ENCODE measurements around the gene KRT28.

DNA sequence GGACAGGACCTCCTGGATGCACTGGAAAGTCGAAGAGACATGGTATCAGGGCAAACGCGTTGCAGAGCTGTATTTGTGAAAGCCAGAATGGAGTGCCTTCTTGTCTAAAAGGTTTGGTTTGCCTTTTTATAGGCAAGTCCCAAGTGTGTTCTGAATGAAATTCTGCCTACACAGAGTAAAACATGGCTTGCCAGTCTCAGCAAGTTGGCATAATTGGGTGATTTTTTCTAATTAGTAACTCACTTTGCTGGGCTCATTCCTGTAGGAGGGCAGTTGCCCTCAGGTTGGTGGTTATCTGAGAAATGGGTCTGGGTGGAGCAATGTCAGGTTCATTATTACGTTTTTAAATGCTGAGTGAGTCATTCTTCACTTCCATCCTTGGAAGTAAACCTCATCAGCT is 44.5 kb downstream of the KRT28 start, which contains the start of gene KRT25:
- TF ChIP-seq, protein P1, sequence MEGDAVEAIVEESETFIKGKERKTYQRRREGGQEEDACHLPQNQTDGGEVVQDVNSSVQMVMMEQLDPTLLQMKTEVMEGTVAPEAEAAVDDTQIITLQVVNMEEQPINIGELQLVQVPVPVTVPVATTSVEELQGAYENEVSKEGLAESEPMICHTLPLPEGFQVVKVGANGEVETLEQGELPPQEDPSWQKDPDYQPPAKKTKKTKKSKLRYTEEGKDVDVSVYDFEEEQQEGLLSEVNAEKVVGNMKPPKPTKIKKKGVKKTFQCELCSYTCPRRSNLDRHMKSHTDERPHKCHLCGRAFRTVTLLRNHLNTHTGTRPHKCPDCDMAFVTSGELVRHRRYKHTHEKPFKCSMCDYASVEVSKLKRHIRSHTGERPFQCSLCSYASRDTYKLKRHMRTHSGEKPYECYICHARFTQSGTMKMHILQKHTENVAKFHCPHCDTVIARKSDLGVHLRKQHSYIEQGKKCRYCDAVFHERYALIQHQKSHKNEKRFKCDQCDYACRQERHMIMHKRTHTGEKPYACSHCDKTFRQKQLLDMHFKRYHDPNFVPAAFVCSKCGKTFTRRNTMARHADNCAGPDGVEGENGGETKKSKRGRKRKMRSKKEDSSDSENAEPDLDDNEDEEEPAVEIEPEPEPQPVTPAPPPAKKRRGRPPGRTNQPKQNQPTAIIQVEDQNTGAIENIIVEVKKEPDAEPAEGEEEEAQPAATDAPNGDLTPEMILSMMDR (IDR thresholded peaks at IDR 0.05; ENCODE audit: poor library complexity), result no peak
- TF ChIP-seq EZH2 (IDR thresholded peaks at IDR 0.05; ENCODE audit: borderline replicate concordance), result no peak
- no peak for TF ChIP-seq EZH2phosphoT487 (IDR thresholded peaks at IDR 0.05; ENCODE audit: low read depth, severe bottlenecking, unreplicated experiment)

Measured in hepatocyte (in vitro differentiated cells).